ENCODE results near the gene SNAPIN. TPM values are rescaled to one million over a fixed set of nuclear protein-coding genes. Genes with fewer than 3 reads are reported as not detected.

The SNAPIN gene
- total RNA-seq, 1 experiment from 2014 or later: 46.8 TPM

GRCh38 chr1:153629971-153630370 lies 28.5 kb upstream of the SNAPIN start:
- POLR2A ChIA-PET: interaction anchor here (0.5 kb wide), 1 partner anchor 28 kb away, joined by 7 read pairs; the partner anchor contains the start of gene SNAPIN
- Histone ChIP-seq H3K27ac (ENCODE audit: low read length) (no peak overlapping the region; the same call in 1 of the 2 replicates), H3K36me3 (ENCODE audit: control insufficient read depth, insufficient read depth, low read length) (no peaks in the 10 kb centered on the region; the same call in 1 of the 2 replicates), H3K4me3 (ENCODE audit: low read depth in 2 of 2, low read length in 2 of 2) (no peak overlapping the region), H3K27me3 (ENCODE audit: control insufficient read depth, insufficient read depth, low read length) (no peaks in the 10 kb centered on the region), H3K4me1 (ENCODE audit: control insufficient read depth, insufficient read depth, low read length) (peaks cover 40% of the 10 kb centered on the region), H3K9me3 (ENCODE audit: control insufficient read depth, insufficient read depth, low read depth, low read length) (no peaks in the 10 kb centered on the region)
- in situ Hi-C loops (cut with HindIII; ENCODE audit: low pct_unique_long_range_greater_than_20kb, low sequenced_read_pairs) (no loop called here), intact Hi-C loops (cut with micrococcal nuclease; ENCODE audit: unreplicated experiment) (no loop called here)
- DNase-seq (ENCODE audit: low read depth, low spot score) (no peak), ATAC-seq (no peak)
- BruUV-seq (replicated peaks): no TSS peak
- no peak for TF ChIP-seq POLR2AphosphoS5 (IDR thresholded peaks at IDR 0.05; ENCODE audit: low read depth, low read length)
- TF ChIP-seq TCF7L2 (IDR thresholded peaks at IDR 0.05; ENCODE audit: low read depth, low read length): no peak
- TF ChIP-seq SIN3A (IDR thresholded peaks at IDR 0.05; ENCODE audit: borderline replicate concordance, insufficient read depth, low read depth, low read length): no peak
- TF ChIP-seq CTCF (IDR thresholded peaks at IDR 0.05): no peak
- no peak for TF ChIP-seq REST (IDR thresholded peaks at IDR 0.05; ENCODE audit: insufficient read depth in 1 of 2, low read depth in 2 of 2, low read length in 1 of 2)
- CTCF ChIA-PET: no interaction called here

GRCh38 chr1:153630384-153630783 lies 28.1 kb upstream of the SNAPIN start:
- Histone ChIP-seq H3K27ac (ENCODE audit: low read length) (no peak overlapping the region; the same call in 1 of the 2 replicates), H3K4me1 (ENCODE audit: control insufficient read depth, insufficient read depth, low read length) (peaks cover 40% of the 10 kb centered on the region), H3K4me3 (ENCODE audit: low read depth in 2 of 2, low read length in 2 of 2) (no peak overlapping the region), H3K27me3 (ENCODE audit: control insufficient read depth, insufficient read depth, low read length) (no peaks in the 10 kb centered on the region), H3K9me3 (ENCODE audit: control insufficient read depth, insufficient read depth, low read depth, low read length) (no peaks in the 10 kb centered on the region), H3K36me3 (ENCODE audit: control insufficient read depth, insufficient read depth, low read length) (no peaks in the 10 kb centered on the region; the same call in 1 of the 2 replicates)
- TF ChIP-seq SIN3A (IDR thresholded peaks at IDR 0.05; ENCODE audit: borderline replicate concordance, insufficient read depth, low read depth, low read length): no peak
- TF ChIP-seq CTCF (IDR thresholded peaks at IDR 0.05): no peak
- no peak for TF ChIP-seq TCF7L2 (IDR thresholded peaks at IDR 0.05; ENCODE audit: low read depth, low read length)
- no peak for TF ChIP-seq POLR2AphosphoS5 (IDR thresholded peaks at IDR 0.05; ENCODE audit: low read depth, low read length)
- no peak for TF ChIP-seq REST (IDR thresholded peaks at IDR 0.05; ENCODE audit: insufficient read depth in 1 of 2, low read depth in 2 of 2, low read length in 1 of 2)
- no TSS peak for BruUV-seq (replicated peaks)
- intact Hi-C loops (cut with micrococcal nuclease; ENCODE audit: unreplicated experiment): no loop called here
- ATAC-seq (no peak), DNase-seq (ENCODE audit: low read depth, low spot score) (no peak)
- in situ Hi-C loops (cut with HindIII; ENCODE audit: low pct_unique_long_range_greater_than_20kb, low sequenced_read_pairs): no loop called here
- ChIA-PET POLR2A (no interaction called here), CTCF (interaction anchor here (0.5 kb wide), 1 partner anchor 196 kb away, joined by 9 read pairs; no protein-coding TSS in a partner anchor)

Data from Panc1 (cell line).